ENCODE data around the gene ADCY5. TPM values are rescaled to one million over a fixed set of nuclear protein-coding genes. Genes with fewer than 3 reads are reported as not detected.

The ADCY5 gene
- total RNA-seq, 1 experiment from 2014 or later: 0.49 TPM

- Histone ChIP-seq H3K9ac (ENCODE audit: low read length) (no peak overlapping the region), H3K36me3 (ENCODE audit: control insufficient read depth in 1 of 2, insufficient read depth in 2 of 2, low read length in 2 of 2) (no peaks in the 10 kb centered on the region), H4K20me1 (ENCODE audit: insufficient read depth) (no peaks in the 10 kb centered on the region), H3K4me2 (ENCODE audit: low read length) (no peak overlapping the region), H2AFZ (ENCODE audit: low read depth, low read length, poor library complexity, severe bottlenecking) (no peak overlapping the region), H3K9me2 (ENCODE audit: insufficient read depth) (no peaks in the 10 kb centered on the region), H3K9me3 (ENCODE audit: control insufficient read depth in 1 of 2, insufficient read depth in 1 of 2, low read depth in 1 of 2, low read length in 2 of 2) (no peaks in the 10 kb centered on the region), H3K27ac (ENCODE audit: low read depth, low read length) (no peak overlapping the region), H3K27me3 (ENCODE audit: insufficient read depth, low read length) (peaks cover 19% of the 10 kb centered on the region), H3K79me2 (ENCODE audit: insufficient read depth, low read length) (no peaks in the 10 kb centered on the region), H3K4me3 (replicated peaks in 1 of 2; ENCODE audit: low read depth in 1 of 2, low read length in 2 of 2) (no peak overlapping the region), H3K4me1 (ENCODE audit: control insufficient read depth in 1 of 2, insufficient read depth in 2 of 2, low read length in 2 of 2) (no peaks in the 10 kb centered on the region)
- ATAC-seq (no peak), DNase-seq (ENCODE audit: low read depth, low spot score) (no peak)
- ChIA-PET RAD21 (ENCODE audit: low non-redundant PET in 1 of 2, low total read pairs in 2 of 2, uncharacterized antibody in 2 of 2, unreplicated experiment in 2 of 2) (no interaction called here), CTCF (no interaction called here), POLR2A (no interaction called here)
- intact Hi-C loops (cut with micrococcal nuclease): no loop called here
- TF ChIP-seq FOSL1 (IDR thresholded peaks at IDR 0.05; ENCODE audit: low read depth) (no peak), EGR1 (IDR thresholded peaks at IDR 0.05; ENCODE audit: low read depth) (no peak), ZNF274 (IDR thresholded peaks at IDR 0.05; ENCODE audit: low read depth, low read length) (no peak), SP1 (IDR thresholded peaks at IDR 0.05; ENCODE audit: low read depth) (no peak), TCF7L2 (IDR thresholded peaks at IDR 0.05; ENCODE audit: borderline replicate concordance, extremely low read depth, insufficient read depth, insufficient read length) (no peak), EZH2phosphoT487 (IDR thresholded peaks at IDR 0.05; ENCODE audit: borderline replicate concordance) (no peak), POLR2AphosphoS5 (IDR thresholded peaks at IDR 0.05; ENCODE audit: low read depth, low read length) (no peak), CEBPB (IDR thresholded peaks at IDR 0.05; ENCODE audit: low read depth) (no peak), YY1 (IDR thresholded peaks at IDR 0.05; ENCODE audit: extremely low read depth, insufficient replicate concordance, low read depth, low read length) (no peak), ATF3 (IDR thresholded peaks at IDR 0.05) (no peak), RAD21 (IDR thresholded peaks at IDR 0.05; ENCODE audit: low read depth) (no peak), JUND (IDR thresholded peaks at IDR 0.05) (no peak), SRF (IDR thresholded peaks at IDR 0.05; ENCODE audit: low read depth) (no peak)
- TF ChIP-seq, protein P1, sequence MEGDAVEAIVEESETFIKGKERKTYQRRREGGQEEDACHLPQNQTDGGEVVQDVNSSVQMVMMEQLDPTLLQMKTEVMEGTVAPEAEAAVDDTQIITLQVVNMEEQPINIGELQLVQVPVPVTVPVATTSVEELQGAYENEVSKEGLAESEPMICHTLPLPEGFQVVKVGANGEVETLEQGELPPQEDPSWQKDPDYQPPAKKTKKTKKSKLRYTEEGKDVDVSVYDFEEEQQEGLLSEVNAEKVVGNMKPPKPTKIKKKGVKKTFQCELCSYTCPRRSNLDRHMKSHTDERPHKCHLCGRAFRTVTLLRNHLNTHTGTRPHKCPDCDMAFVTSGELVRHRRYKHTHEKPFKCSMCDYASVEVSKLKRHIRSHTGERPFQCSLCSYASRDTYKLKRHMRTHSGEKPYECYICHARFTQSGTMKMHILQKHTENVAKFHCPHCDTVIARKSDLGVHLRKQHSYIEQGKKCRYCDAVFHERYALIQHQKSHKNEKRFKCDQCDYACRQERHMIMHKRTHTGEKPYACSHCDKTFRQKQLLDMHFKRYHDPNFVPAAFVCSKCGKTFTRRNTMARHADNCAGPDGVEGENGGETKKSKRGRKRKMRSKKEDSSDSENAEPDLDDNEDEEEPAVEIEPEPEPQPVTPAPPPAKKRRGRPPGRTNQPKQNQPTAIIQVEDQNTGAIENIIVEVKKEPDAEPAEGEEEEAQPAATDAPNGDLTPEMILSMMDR (IDR thresholded peaks at IDR 0.05 in 2 of 3, conservative IDR thresholded peaks at IDR 0.05 in 1 of 3; ENCODE audit: borderline replicate concordance in 1 of 3, insufficient read depth in 1 of 3, low read depth in 2 of 3, low read length in 2 of 3): no peak
- no TSS peak for BruUV-seq (replicated peaks)
Observed at GRCh38 chr3:123430266-123430665, 18.6 kb downstream of the ADCY5 start.
